Colonic mucosa (tissue), 4 donors: Measurements from ENCODE around the gene PLAAT4. TPM values are rescaled to one million over a fixed set of nuclear protein-coding genes. Genes with fewer than 3 reads are reported as not detected.
A peak's percentile ranks its signal among the peaks of the same experiment; 100 is the strongest.
"Not testable (repeated sequence)": the region's sequence is repeated elsewhere in the genome, so short reads cannot be mapped to it uniquely, and the experiment has no call there.

ENCODE experiments used
- DNase-seq: peaks from one replicate; pipeline ENCODE4 v3.0.0-alpha.2; 2020
- H3K27ac ChIP-seq: fragments of 200-600 bp; one replicate; pipeline ENCODE4 v1.8.0; 2021
- H3K27me3 ChIP-seq: fragments of 200-600 bp; one replicate; pipeline ENCODE4 v1.8.0; 2021
- H3K36me3 ChIP-seq: fragments of 200-600 bp; one replicate; pipeline ENCODE4 v1.8.0; 2021
- H3K4me1 ChIP-seq: fragments of 200-600 bp; one replicate; pipeline ENCODE4 v1.8.0; 2021; ENCODE audit warnings: mild to moderate bottlenecking
- H3K4me3 ChIP-seq: fragments of 200-600 bp; one replicate; pipeline ENCODE4 v1.8.0; 2021
- H3K9ac ChIP-seq, 2 donors: one replicate each; pipeline ENCODE4 v1.7.0; 2013; ENCODE audit warnings: control low read depth in 2 of 2, low read depth in 2 of 2, low read length in 2 of 2
- H3K9me3 ChIP-seq: fragments of 200-600 bp; one replicate; pipeline ENCODE4 v1.8.0; 2021
- intact Hi-C: fragments of 100-400 bp; cut with DNase I; formaldehyde crosslinking; loops from one replicate; pipeline ENCODE4 v1.14.1; 2022
- total RNA-seq, 2 donors: library from RNA; stranded (reverse); fragmentation: NEBNext Ultra II Directional in 1 of 2; extraction: Animal tissue kit (Norgen Biotek cat#: 25700) in 1 of 2; gene quantifications; one replicate each; pipeline ENCODE4 v1.2.1, GENCODE V29; 2021
- TF ChIP-seq, protein P1 (sequence below): fragments of 200-600 bp; IDR thresholded peaks from one replicate; pipeline ENCODE4 v1.8.0; 2022; ENCODE audit warnings: antibody characterized with exemption, mild to moderate bottlenecking
- donor health status: healthy.
- donor health status: DM: no; HTN: no; CAD: no.
- donor health status: DM: no; HTN: no; CAD: no.

PLAAT4 gene
- total RNA-seq, 2 donors from 2014 or later, result 9.9 to 40.7 TPM

DNA sequence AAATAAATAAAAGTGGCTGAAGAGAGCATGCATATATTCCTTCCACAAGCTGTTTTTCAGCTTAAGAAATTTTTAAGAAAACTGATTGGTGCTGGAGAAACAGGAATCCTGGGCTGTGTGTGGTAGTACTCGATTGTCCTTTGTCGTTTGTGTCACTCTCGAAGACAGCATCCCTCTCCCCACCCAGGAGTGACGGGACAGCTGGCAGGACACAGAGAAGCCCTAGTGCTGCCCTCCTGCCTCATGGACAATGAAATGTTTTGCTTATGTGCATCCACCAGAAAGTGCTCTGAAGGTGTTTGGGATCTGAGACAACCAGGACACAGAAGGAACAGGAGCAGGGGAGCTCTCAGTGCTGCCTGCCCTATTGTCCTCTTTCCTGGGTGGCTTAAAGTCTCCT is 12.8 kb downstream of the PLAAT4 start:
- no peaks in the 10 kb centered on the region for H3K4me1 ChIP-seq
- H3K27me3 ChIP-seq, result no peaks in the 10 kb centered on the region
- H3K36me3 ChIP-seq, result no peaks in the 10 kb centered on the region
- TF ChIP-seq, protein P1, sequence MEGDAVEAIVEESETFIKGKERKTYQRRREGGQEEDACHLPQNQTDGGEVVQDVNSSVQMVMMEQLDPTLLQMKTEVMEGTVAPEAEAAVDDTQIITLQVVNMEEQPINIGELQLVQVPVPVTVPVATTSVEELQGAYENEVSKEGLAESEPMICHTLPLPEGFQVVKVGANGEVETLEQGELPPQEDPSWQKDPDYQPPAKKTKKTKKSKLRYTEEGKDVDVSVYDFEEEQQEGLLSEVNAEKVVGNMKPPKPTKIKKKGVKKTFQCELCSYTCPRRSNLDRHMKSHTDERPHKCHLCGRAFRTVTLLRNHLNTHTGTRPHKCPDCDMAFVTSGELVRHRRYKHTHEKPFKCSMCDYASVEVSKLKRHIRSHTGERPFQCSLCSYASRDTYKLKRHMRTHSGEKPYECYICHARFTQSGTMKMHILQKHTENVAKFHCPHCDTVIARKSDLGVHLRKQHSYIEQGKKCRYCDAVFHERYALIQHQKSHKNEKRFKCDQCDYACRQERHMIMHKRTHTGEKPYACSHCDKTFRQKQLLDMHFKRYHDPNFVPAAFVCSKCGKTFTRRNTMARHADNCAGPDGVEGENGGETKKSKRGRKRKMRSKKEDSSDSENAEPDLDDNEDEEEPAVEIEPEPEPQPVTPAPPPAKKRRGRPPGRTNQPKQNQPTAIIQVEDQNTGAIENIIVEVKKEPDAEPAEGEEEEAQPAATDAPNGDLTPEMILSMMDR, result no peak
- intact Hi-C loops, result no loop called here
- H3K9me3 ChIP-seq, result no peaks in the 10 kb centered on the region
- no peak overlapping the region for H3K27ac ChIP-seq
- DNase-seq, result peak; percentile 6
- no peak overlapping the region for H3K4me3 ChIP-seq
- H3K9ac ChIP-seq, result no peak overlapping the region

DNA sequence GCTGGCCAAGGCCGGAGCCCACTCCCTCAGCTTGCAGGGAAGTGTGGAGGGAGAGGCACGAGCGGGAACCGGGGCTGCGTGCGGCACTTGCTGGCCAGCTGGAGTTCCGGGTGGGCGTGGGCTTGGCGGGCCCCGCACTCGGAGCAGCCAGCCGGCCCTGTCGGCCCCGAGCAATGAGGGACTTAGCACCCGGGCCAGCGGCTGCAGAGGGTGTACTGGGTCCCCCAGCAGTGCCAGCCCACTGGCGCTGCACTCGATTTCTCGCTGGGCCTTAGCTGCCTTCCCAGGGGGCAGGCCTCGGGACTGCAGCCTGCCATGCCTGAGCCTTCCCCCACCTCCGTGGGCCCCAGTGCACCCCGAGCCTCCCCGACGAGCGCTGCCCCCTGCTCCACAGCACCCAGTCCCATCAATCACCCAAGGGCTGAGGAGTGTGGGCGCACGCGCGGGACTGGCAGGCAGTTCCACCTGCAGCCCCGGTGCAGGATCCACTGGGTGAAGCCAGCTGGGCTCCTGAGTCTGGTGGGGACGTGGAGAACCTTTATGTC is 13.6 kb downstream of the PLAAT4 start:
- intact Hi-C loops, H3K36me3 ChIP-seq, H3K27ac ChIP-seq, H3K9me3 ChIP-seq, H3K27me3 ChIP-seq, H3K9ac ChIP-seq, H3K4me3 ChIP-seq, H3K4me1 ChIP-seq: not testable (repeated sequence)
- DNase-seq, result peak; percentile 9

DNA sequence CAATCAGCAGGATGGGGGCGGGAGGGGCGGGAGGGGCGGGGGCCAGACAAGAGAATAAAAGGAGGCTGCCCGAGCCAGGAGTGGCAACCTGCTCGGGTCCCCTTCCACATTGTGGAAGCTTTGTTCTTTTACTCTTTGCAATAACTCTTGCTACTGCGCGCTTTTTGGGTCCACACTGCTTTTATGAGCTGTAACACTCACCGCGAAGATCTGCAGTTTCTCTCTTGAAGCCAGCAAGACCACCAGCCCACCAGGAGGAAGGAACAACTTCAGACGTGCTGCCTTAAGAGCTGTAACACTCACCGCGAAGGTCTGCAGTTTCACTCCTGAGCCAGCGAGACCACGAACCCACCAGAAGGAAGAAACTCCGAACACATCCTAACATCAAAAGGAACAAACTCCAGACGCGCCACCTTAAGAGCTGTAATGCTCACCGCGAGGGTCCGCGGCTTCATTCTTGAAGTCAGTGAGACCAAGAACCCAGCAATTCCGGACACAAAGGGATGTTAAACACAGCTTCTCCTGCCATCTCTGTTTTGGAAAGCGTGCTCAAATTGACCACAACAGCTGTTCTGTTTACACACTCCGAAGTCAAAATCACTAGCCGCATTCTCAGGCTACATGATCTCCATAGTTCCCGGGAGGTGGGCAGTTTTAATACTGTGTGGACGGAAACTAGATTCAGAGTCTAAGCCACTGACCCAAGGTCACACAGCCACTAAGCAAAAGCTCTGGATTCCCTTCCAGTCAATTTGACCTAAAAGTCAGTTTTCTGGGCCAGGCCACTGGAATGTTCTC is 14.7 kb downstream of the PLAAT4 start:
- TF ChIP-seq, protein P1, result no peak
- intact Hi-C loops, result no loop called here
- H3K27me3 ChIP-seq, result no peaks in the 10 kb centered on the region
- peak; percentile 15 for DNase-seq
- H3K9ac ChIP-seq, result no peak overlapping the region
- no peaks in the 10 kb centered on the region for H3K36me3 ChIP-seq
- H3K27ac ChIP-seq, result no peak overlapping the region
- no peaks in the 10 kb centered on the region for H3K4me1 ChIP-seq
- H3K9me3 ChIP-seq, result no peaks in the 10 kb centered on the region
- no peak overlapping the region for H3K4me3 ChIP-seq

DNA sequence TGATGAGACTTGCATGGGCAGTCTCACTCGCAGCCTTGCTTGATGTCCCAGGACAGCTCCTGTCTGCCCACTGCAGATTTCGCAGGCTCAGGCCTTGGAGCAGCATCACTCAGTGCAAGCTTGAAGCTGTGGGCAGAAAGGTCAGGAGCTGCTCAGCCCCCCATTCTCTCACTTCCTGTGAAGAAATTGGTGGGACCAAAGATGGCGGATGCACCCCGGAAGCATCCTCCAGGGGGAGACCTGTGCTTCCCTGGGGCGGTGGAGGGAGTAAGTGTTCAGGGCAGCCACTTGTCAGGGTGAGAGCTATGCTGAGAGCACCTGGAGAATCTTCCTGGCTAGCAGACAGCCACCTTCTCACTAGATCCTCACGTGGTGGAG is 15.3 kb downstream of the PLAAT4 start:
- Histone ChIP-seq H3K27me3 (no peaks in the 10 kb centered on the region), H3K4me1 (no peaks in the 10 kb centered on the region), H3K9me3 (no peaks in the 10 kb centered on the region), H3K4me3 (no peak overlapping the region), H3K36me3 (no peaks in the 10 kb centered on the region), H3K27ac (no peak overlapping the region), H3K9ac (no peak overlapping the region)
- DNase-seq, result peak; percentile 11
- intact Hi-C loops, result no loop called here
- TF ChIP-seq, protein P1, result no peak

DNA sequence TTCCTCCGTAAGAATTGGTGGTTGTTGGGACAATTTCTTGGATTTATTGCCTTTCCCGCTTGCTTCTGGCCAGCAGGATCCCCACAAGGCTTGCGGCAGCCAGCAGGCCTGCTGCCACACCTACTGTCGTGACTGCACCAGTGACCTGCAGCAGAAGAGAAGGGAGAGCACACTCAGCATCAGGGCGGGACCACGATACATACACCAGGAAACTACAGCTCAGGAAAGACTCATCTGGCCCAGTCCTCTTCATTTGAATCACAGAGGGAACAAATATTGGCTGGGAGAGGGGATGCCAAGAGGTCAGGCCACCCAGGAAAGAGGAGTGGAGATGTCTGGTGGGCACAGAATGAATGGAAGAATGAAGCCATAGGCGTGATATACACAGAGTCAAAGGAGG is 16.3 kb downstream of the PLAAT4 start:
- no peak overlapping the region for H3K9ac ChIP-seq
- H3K36me3 ChIP-seq, result no peaks in the 10 kb centered on the region
- no peak overlapping the region for H3K4me3 ChIP-seq
- no peak overlapping the region for H3K27ac ChIP-seq
- H3K4me1 ChIP-seq, result no peaks in the 10 kb centered on the region
- intact Hi-C loops, result no loop called here
- no peaks in the 10 kb centered on the region for H3K9me3 ChIP-seq
- H3K27me3 ChIP-seq, result no peaks in the 10 kb centered on the region
- DNase-seq, result peak; percentile 36
- TF ChIP-seq, protein P1, result no peak

DNA sequence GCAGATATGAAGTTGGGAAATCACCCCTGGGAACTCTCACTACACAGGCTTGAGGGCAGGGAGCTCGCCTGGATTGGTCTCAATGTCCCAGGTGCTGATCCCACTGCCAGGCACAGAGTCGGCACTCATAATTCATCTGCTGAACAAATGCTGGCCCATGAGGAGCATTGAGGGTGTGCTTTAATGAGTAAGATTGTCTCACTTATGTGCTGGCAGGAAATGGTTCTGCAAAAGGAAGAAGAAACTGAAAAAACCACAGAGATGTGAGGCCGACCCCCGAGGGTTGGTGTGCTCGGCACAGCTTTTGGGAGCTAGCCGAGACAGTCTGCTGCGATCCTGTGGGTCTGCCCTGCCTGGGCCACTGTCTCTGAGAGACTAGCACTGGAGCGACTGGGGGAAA is 17.2 kb downstream of the PLAAT4 start:
- peak; percentile 19 for DNase-seq
- Histone ChIP-seq H3K4me3 (no peak overlapping the region), H3K9me3 (no peaks in the 10 kb centered on the region), H3K27me3 (no peaks in the 10 kb centered on the region), H3K36me3 (no peaks in the 10 kb centered on the region), H3K27ac (no peak overlapping the region), H3K4me1 (no peaks in the 10 kb centered on the region), H3K9ac (peak overlapping the region in 1 of 2 donors; percentile 27)
- intact Hi-C loops, result no loop called here
- TF ChIP-seq, protein P1, result no peak
